ENCODE results near the gene GPR37L1.

Gene GPR37L1

DNA sequence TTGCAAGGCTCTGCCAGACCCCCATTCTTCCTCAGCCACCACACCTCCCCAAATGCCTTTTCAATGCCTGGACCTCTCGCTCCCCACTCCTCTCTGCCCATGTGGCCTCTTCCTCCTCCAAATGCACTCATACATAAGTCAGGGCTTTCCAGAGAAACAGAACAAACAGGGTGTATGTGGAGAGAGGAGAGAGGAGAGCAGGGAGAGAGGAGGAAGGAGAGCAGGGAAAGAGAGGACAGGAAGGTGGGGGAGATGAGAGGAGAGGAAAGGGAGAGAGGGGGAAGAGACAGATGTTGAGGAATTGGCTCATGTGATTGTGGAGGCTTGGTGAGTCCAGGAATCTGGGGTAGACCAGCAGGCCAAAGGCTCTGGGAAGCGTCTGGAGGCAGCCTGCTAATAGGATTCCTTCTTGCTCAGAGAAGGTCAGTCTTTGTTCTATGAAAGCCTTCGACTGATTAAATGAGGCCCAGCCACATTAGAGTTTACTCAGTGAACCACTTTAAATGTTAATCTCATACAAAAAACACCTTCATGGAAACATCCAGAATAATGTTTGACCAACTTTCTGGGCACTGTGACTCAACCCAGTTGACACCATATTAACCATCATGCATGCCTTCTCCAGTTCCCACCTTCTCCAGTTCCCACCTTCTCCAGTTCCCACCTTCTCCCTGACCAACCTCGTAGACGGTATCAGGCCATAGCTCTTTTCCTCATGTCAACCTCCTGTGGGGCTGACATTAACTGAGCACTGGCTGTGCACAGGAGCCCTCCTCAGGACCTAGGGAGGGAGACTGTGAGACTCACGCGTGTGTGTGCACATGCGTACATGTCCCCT, 59.5 kb downstream of the GPR37L1 start:
- TF ChIP-seq TAF1 (IDR thresholded peaks at IDR 0.05; ENCODE audit: borderline replicate concordance, low read depth, low read length) (no peak), POLR2A (IDR thresholded peaks at IDR 0.05; ENCODE audit: low read depth, low read length) (no peak), POLR2AphosphoS5 (IDR thresholded peaks at IDR 0.05; ENCODE audit: low read depth, low read length) (no peak)
- FAIRE-seq, result no peak
- DNase-seq (ENCODE audit: insufficient read length), result no peak

Data from GM12892 (cell line).